ENCODE data around the gene SMC1A. TPM values are rescaled to one million over a fixed set of nuclear protein-coding genes. Genes with fewer than 3 reads are reported as not detected.

SMC1A gene
- total and polyA plus RNA-seq, 3 donors from 2014 or later: 18.6 to 37.7 (median 28.8) TPM

DNA sequence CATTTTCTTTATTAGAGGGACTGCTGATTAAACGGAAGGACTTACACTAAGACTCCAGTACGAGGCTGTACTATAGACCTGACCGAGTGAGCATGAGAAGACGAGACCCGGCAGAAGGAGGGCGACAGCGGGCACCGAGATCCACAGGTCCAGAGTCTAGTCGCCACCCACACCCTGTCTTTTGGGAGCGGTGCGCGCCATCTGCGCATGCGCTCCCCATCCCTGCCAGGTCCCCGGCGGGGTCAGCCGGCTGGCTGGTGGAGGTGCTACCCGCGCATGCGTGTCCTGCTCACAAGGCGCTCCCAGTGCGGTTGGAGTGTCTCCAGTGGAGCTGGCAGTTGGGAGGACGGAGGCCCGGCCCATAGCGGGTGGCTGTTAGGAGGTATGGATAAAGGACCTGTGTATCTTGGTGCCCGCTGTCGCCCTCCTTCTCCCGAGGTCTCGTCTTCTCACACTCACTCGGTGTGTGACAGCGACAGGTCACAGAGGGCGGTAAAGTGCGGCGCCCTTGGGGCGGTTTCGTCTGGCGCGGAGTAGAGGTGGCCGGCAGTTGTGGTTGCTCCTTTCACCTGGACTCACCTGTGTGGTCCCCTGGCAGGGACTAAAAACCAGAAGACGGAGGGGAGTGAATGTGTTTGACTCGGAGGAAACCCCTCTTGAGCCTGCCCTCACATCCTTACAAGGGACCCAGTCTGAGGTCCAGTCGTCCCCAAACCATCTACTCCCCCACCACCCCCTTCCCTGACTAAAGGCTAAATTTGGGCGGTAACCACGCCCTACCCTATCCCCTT lies 19.3 kb upstream of the SMC1A start:
- intact Hi-C loops (cut with DNase I; ENCODE audit: low total_unique reads): no loop called here
- Histone ChIP-seq H3K36me3 (ENCODE audit: low read depth, missing control alignments) (no peaks in the 10 kb centered on the region), H3K4me1 (peaks cover 6% of the 10 kb centered on the region), H3K4me3 (peak overlapping the region in 1 of 2 donors; percentile 39), H3K27me3 (no peaks in the 10 kb centered on the region), H3K27ac (no peak overlapping the region), H3K9me3 (no peaks in the 10 kb centered on the region)
- 6% methylated on average over 12 to 38 of the region's 44 CpGs for WGBS, 2 donors
- peak; percentile 75 for DNase-seq
- TF ChIP-seq, protein P1, sequence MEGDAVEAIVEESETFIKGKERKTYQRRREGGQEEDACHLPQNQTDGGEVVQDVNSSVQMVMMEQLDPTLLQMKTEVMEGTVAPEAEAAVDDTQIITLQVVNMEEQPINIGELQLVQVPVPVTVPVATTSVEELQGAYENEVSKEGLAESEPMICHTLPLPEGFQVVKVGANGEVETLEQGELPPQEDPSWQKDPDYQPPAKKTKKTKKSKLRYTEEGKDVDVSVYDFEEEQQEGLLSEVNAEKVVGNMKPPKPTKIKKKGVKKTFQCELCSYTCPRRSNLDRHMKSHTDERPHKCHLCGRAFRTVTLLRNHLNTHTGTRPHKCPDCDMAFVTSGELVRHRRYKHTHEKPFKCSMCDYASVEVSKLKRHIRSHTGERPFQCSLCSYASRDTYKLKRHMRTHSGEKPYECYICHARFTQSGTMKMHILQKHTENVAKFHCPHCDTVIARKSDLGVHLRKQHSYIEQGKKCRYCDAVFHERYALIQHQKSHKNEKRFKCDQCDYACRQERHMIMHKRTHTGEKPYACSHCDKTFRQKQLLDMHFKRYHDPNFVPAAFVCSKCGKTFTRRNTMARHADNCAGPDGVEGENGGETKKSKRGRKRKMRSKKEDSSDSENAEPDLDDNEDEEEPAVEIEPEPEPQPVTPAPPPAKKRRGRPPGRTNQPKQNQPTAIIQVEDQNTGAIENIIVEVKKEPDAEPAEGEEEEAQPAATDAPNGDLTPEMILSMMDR (IDR thresholded peaks at IDR 0.05): no peak
- TF ChIP-seq POLR2A (IDR thresholded peaks at IDR 0.05): no peak

DNA sequence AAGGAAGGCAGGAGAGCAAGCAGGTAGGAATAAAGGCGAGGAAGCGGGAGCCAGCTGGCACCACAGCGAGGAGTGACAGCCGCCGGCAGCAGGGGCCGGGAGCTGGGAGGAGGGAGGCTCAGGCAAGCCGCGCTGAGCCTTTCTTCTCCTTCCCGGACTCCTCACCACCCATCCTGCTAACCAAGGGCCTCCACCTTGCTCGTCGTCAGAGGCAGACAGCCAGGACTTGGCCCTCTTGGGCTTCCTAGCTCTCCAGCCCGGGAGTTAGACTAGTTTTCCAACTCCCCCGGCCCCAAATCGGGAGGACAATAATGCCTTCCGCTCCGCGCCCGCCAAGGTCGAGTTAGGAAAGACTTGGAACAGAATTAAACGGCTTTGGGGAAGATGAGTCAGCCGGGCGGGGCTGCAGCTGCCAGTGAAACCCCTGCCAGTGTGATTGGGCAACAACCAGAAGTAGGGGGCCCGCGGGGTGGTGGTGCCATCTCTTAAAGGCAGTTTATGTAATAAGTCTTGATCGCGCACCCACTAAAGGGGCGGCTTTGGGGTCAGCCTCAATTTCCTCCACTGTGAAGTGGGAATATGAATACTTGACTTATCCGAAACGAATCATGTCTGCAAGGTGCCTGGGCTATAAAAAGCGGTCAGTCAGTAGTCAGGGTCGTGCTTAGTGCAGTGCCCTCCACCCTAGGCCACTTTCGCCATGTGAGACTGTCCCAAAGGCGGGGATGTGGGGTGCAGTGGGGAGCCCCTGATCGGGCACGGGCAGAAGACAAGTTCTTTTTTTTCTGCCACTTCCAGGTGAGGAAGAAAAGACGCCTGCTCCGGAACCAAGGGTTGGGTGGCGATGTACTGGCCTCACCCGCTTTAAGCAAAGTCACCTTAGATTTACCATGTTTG lies 18.4 kb upstream of the SMC1A start:
- Histone ChIP-seq H3K27me3 (no peaks in the 10 kb centered on the region), H3K4me3 (peak overlapping the region in 1 of 2 donors; percentile 39), H3K4me1 (peaks cover 6% of the 10 kb centered on the region), H3K36me3 (ENCODE audit: low read depth, missing control alignments) (no peaks in the 10 kb centered on the region), H3K27ac (no peak overlapping the region), H3K9me3 (no peaks in the 10 kb centered on the region)
- peak; percentile 21 for DNase-seq
- TF ChIP-seq, protein P1 (IDR thresholded peaks at IDR 0.05): no peak
- TF ChIP-seq POLR2A (IDR thresholded peaks at IDR 0.05): no peak
- intact Hi-C loops (cut with DNase I; ENCODE audit: low total_unique reads): no loop called here
- WGBS, 2 donors: 6 to 13% methylated on average over 18 to 39 of the region's 39 CpGs

GRCh38 chrX:53440101-53440500 lies 17.6 kb upstream of the SMC1A start:
- no peaks in the 10 kb centered on the region for H3K27me3 ChIP-seq
- DNase-seq: no peak
- H3K36me3 ChIP-seq (ENCODE audit: low read depth, missing control alignments): no peaks in the 10 kb centered on the region
- no peak overlapping the region for H3K4me3 ChIP-seq
- no peaks in the 10 kb centered on the region for H3K9me3 ChIP-seq
- peaks cover 6% of the 10 kb centered on the region for H3K4me1 ChIP-seq
- intact Hi-C loops (cut with DNase I; ENCODE audit: low total_unique reads): no loop called here
- TF ChIP-seq POLR2A (IDR thresholded peaks at IDR 0.05): no peak
- TF ChIP-seq, protein P1 (IDR thresholded peaks at IDR 0.05): no peak
- 71 to 73% methylated on average over 5 of the region's 5 CpGs for WGBS, 2 donors
- no peak overlapping the region for H3K27ac ChIP-seq

- H3K4me3 ChIP-seq: no peak overlapping the region
- DNase-seq: no peak
- no peaks in the 10 kb centered on the region for H3K36me3 ChIP-seq (ENCODE audit: low read depth, missing control alignments)
- no peak overlapping the region for H3K27ac ChIP-seq
- no peak for TF ChIP-seq POLR2A (IDR thresholded peaks at IDR 0.05)
- TF ChIP-seq, protein P1 (IDR thresholded peaks at IDR 0.05): no peak
- no peaks in the 10 kb centered on the region for H3K27me3 ChIP-seq
- intact Hi-C loops (cut with DNase I; ENCODE audit: low total_unique reads): no loop called here
- H3K4me1 ChIP-seq: peaks cover 6% of the 10 kb centered on the region
- 63% methylated on average over 1 of the region's 1 CpG; no CpG with 5 or more reads in 1 of the 2 donors for WGBS, 2 donors
- no peaks in the 10 kb centered on the region for H3K9me3 ChIP-seq
Observed at GRCh38 chrX:53438832-53439230, 16.4 kb upstream of the SMC1A start.
